Embryonic facial prominence (tissue), 1 donor: ENCODE measurements around the gene PRKCE.

Source experiments
- DNase-seq: peaks from one replicate; pipeline ENCODE4 v3.0.0-alpha.2; 2016; ENCODE audit errors: extremely low spot score

Gene PRKCE

DNA sequence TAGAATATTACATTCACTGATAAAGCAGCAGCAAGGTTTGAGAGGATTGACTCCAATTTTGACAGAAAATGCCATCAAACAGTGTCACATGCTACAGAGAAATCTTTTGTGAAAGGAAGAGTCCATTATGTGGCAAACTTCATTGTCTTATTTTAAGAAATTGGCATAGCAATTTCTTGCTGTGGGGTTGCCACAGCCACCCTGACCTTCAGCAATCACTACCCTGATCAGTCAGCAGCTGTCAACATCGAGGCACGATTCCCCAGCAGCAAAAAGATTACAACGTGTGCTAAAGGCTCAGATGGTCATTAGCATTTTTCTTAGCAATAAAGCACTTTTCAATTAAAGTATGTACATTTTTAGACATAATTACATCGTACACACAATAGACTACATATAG lies 74.7 kb downstream of the PRKCE start:
- no peak for DNase-seq

DNA sequence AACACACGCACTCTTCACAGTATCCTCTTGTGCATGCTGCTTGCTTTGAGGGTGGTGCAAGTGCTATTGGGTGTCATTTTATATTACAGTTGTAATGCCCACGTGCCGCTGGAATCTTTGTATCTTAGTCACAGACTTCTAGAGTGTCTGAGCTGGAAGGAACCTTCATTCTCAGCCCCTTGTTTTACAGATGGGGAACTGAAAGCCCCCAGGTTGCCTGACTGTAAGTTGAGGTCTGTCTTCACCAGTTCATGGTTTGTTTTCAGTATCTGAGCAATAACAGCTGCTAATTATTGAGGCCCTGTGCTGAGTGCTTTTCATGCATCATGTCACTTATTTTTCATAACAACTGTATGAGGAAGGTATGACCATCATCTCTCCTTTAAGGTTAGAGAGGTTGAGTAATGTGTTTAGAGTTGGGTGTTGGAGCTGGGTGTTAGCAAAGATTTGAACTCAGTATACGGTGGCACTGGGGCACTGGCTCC lies 77.0 kb downstream of the PRKCE start:
- DNase-seq = no peak

DNA sequence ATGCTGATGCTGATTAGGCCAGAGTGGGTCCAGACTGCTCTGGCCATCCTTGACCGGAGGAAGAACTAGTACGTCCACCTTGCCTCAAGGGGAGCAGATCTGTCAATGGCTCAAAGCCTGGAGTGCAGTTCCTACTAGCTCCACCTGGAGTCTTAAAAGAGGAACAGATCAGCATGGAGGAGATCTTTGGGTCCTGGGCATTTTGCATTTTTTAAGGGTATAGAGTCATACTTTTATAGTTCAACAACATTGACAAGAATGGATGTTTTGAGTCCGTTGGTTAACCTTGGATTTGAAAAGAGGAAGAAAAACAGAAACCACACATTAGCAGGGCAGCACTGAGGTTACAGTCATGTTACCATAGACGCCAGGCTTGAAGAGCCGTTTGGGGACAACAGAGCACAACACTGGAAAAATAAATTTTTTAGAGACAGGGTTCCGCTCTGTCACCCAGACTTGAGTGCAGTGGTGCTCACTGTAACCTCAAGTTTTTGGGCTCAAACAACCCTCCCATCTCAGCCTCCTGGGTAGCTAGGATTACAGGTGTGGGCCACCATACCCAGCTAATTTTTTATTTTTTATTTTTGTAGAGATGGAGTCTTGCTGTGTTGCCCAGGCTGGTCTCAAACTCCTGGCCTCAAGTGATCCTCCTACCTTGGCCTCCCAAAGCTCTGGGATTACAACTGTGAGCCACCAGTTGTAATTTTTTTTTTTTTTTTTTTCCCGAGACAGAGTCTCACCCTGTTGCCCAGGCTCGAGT lies 78.5 kb downstream of the PRKCE start:
- no peak for DNase-seq

DNA sequence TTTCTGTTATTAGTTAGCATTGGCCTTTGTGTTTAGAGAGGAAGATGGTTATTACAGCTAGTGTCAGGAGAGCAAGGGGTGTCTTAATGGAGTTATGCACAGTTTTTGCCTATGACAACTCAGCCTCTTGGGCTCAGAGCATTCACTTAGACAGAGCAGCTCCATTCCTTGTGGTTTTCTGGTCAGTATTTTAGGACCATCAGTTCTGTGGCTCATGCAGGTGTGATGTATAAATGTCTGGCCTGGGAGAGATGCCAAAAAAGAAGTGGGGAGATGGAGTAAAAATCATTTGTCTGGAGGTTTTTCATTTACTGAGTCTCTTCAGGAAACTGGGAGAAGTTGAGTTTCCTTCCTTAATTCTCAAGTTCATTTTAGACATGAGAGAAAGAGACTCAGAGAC lies 79.7 kb downstream of the PRKCE start:
- DNase-seq = no peak

DNA sequence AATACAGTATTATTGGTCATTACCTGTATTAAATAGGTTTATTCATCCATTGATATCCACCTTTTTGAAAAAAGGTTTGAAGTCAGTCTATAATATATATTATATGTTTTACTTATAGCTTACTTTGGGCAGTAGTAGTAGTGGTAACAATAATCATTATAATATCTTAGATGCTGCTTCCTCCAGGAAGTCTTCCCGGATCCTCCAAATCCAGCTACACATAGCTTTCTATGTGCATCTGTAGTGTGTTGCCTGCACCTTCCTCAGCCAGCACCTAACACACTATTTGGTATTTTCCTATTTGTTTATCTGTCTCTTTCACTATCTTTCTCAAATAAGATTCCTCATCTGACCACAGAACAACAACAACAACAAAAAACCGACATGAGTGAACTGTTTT lies 81.0 kb downstream of the PRKCE start:
- no peak for DNase-seq

DNA sequence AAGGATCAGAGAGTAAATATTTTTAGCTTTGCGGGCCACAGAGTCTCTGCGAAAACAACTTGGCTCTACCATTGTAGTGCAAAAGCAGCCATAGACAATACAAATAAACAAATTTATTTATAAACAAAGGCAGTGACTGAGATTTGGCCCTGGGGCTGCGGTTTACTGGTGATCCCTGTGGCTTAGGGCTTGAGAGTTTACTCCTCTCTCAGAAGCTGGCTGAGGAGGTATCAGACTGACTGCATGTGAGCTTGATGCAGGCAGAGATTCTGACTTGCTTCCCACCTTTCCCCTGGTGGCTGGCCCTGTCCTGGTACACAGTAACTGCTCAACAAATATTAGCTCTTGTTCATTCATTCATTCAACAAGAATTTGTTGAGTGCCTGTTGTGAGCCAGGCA lies 81.5 kb downstream of the PRKCE start:
- DNase-seq = no peak

DNA sequence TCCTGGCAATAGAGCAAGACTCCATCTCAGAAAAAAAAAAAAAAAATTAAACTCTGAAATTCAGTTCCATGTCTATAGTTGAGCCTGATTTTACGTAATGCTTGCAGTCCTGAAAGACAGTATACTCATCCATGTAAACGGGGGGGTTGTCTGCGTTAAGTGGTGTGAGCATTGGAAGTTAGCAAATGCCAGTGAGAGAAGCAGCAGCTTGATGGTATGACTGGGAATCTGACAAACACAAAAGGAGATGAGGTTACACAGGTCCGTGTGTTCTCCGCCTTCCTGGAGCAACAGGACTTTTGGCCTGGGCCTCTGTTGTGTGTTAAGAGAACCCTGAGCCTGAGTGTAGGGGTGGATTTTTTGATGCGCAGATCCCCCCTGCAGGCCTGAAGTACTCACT lies 82.9 kb downstream of the PRKCE start:
- no peak for DNase-seq

DNA sequence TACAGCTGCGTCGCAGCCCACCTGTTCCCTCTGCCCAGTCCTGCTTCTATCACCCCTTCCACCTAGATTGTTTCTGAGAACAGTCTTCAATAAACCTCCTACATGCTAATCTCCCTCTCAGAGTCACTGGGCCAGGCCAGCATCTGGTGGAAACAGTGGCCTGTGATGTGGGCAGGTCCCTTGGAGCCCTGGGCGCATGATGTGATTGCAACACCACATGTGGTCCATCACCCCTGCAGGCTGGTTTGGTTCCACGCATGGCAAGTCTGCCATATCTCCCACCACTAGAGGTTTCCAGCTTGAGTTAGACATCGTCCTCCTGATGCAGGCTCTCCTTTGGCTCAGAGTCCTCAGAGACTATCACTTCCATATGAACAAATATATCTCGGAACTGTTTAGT lies 83.5 kb downstream of the PRKCE start:
- no peak for DNase-seq

DNA sequence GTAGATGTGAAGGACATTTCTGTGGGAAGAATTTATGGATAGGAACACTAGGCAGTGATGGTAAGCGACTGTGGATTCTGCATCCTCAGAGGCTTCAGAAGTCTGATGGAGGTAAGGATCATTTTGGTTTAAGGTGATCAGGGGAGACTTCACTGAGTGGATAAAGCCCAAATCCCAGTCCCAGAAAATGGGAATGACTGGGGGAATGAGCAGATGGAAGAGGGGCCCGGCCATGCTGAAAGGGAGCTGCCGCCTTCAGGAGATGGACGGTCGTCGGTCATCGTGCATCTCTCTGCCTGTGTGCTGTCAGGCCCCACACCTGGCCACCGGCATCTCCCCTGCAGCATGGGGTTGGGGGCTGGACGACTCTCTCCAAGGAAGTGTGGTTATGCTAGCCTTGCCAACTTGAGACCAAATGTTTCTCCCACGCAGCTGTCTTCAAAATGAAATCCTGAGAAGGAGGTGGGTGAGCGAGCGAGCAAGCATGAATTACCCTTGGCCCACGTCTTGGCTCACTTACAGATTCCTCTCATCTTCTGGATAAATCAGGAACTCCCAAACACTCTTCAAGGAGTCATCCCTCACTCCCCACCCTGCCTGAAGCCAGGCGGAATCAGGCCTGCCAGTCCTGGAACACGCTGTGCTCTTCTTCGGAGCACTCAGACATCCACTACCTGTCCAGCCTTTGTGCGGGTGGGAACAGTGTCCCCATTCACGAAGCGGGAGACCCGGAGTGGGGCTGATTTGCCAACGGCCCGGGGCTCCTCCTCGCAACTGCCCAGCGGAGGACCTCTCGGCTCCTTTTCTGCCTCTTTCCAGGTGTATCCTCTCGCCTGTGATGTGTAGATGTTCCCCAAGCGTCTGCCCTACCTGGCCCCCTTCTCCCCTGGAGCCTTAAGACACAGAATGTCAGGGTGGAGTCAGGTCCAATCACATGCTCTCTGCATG lies 85.6 kb downstream of the PRKCE start:
- no peak for DNase-seq

DNA sequence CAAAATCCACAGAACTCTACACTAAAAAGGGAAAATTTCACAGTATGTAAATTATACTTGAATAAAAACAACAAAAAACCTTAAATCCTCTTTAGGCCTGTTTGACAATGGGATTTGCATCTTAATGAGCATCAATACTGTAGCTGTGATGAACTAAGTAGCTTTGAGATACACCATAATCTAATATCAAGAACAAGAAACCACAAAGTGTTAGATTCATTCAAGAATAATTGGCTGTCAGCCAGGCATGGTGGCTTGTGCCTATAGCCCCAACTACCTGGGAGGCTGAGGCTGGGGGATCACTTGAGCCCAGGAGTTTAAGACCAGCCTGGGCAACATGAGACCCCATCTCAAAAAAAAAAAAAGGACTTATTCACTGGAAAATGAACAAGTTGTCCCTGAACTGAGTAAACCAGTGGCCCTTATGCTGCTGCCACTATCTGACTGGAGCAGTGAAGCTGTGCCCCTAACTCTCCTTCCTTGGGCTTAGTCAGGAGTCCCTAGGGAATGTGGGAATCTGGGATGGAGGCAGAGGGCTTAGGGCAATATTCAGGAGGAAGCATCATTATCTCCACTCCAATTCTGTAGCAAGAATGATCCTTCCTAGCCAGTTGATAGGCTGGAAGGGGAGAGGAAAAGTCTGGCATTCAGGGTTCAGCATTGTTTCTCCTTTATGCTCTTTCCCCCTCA lies 88.5 kb downstream of the PRKCE start:
- no peak for DNase-seq

DNA sequence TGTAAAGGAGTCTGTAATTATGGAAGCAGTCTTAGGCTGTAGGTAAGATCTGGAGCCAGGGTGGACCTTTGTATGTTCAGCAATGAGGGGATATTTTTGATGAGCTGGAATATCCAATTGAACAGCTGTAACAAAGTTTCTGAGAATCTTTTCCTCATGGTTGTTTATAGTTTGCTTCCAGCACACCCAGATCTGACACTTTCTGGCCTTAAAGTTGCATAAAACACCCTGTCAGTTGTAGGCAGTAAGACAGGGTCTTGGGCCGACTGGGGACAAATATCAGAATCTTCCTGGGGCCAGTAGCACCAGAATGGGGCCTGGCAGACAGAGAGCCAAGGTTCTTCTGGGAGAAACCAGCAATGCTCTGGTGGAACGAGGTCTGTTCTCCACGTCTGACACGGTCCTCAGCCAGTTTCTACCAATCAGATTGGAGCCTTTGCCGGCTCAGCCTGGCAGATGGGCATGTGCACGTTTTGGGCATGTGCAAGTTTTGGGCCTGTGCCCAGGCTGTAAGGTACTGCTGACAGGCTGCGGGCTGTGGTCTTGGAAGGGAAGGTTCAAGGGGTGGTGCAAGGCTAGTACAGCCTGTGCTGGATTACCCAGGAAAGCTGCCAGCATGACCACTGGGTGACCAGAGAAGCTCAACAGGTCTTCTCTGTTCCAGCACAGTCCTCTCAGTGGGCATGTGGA lies 89.8 kb downstream of the PRKCE start:
- no peak for DNase-seq

DNA sequence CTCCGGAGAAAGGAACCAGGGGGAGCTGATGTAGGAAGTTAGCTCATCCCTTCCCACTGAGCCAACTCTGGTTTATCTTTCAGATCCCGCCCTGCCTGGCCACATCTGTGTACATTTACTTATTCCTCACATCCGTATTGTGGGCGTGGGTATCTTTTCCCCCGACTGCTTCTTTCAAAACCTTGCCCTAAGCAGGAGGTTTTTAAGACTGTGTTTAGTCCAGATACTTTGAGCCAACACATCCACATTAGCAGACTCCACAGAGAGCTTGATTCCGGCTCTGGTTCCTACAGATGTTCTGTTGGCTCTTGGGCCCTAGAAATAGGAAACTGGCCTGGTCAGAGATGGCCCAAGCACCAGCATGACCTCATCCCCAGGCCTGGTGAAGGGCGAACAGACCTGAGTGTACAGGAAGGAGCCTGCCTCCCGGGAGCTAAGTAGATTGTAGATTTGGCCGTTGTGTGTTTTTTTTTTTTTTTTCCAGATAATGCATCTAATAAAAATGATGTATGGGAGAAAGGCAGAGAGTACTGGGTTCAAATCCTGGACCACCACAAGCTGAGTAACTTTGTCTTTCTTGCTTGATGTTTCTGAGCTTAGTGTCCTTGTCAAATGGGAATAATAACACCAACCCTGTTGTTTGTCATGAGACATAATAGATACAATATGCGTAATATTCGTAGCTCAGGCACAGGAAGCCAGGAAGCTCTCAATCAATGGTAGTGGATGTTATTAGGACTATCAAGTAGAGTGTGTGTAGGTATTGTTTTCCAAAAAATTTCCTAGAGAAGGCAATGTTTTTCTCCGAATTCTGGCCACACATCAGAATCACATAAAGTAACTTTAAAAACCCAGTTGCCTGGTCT lies 92.3 kb downstream of the PRKCE start:
- no peak for DNase-seq

DNA sequence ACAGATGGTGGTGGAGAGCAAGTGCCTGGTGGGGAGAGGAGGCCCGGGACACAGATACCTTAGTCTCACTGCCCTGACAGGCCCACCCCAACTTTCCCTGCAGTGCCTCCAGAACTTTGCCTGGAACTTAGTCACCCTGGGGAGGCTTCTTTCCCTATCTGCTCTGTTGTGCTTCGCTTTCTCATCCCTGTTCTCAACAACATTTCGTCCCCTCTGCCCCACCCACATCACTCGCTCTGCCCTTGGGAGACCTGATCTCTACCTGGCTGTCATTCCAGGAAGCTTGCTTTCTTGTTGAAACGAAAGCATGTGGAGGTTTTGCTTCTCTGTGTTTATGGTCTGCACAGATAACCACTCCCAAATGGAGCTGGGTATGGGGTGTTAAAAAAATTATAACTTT lies 93.8 kb downstream of the PRKCE start:
- DNase-seq = no peak

DNA sequence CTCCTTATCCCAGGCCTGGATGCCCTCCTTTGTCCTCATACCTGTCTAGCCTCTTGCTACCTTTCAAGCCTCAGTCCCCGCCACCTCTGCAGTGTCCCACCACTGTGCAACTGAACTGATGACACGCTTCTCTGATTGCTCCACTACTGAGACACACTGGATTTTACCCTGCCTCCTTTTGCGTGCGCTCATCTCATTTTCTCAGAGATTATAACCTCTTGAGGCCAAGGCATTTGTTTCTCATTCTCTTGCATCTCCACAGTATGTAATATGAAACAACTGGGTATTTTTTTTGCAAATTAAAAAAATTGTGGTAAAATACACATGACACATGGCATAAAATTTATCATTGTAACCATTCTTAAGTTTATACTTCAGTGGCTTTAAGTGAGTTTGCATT lies 95.4 kb downstream of the PRKCE start:
- no peak for DNase-seq

DNA sequence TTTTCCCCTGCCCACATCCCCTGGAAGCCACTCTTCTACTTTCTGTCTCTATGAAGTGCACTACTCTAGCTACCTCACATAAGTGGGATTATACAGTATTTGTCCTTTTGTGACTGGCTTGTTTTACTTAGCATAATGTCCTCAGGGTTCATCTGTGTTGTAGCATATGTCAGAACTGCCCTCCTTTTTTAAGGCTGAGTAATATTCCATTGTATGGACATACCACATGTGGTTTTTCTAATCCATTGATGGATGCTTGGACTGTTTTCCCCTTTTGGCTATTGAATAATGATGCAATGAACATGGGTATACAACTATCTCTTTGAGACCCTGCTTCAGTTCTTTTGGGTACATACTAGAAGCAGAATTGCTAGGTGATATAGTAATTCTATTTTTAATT lies 95.9 kb downstream of the PRKCE start:
- DNase-seq = no peak

DNA sequence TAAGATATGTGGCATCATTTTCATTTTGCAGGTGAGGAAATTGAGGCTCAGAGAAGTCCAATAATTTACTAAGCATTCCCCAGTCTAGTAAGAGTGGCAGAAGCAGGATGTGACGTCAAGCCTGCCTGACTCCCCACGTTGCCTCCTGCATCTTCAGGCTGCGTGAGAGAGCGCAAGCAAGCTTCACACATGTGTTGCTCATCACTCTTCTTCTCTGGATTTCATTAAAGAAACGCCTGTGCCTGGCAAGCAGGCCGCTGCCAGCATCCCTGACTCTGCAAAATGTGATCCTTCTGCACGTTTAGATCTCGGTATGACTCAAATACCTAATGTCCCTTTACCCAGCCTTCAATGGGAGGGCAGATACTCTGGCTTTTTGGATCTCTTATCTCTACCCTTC lies 96.8 kb downstream of the PRKCE start:
- DNase-seq = peak; percentile 75

DNA sequence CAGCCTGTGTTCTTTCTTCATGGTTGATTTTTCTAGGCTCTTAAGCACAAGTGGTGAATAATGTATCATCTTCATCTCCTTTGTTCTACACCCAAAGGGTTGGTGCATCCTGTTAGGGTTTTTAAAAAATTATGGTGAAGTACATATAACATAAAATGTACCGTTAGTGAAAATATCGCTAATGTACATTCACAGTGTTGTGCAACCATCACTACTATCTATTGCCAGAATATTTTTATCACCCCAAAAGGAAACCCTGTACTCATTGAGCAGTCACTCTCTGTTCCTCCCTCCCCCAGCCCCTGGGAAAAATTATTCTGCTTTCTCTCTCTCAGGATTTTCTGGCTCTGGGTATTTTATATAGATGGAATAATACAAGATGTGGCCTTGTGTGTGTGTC lies 98.5 kb downstream of the PRKCE start:
- DNase-seq = no peak

DNA sequence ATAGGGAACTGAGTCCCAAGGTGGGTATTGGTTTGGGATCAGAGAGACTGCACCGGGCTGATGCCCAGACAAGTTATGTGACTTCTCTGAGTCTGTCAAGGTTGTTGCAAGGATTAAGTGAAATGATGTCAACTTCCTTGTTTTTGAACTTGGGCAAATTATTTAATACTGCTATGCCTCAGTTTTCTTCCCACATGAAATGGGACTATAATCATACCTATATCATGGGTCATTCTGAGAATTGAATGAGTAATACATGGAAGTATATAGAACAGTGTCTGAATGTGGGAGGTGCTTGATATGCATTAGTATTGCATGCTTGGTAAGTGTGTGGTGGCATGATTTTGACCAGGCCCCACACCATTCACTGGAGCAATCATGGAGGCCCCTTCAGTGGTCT lies 99.0 kb downstream of the PRKCE start:
- DNase-seq = no peak

DNA sequence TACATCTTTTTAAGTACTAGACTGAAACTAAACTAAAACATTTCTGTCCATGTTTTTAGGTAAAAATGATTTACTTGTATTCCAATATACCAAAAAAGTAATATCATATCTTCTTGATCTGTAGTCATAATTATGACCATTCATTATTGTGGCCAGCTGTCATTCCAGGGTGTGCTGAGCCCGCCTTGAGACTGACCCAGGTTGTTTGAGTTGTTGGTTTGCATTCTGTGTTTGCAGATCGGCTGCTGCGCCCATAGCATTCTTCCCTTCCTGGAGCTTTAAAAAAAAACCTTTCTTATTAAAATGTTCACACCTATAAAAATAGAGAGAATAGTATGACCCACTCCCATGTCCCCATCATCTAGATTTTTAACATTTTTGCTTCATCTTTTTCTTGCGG lies 101.9 kb downstream of the PRKCE start:
- no peak for DNase-seq

DNA sequence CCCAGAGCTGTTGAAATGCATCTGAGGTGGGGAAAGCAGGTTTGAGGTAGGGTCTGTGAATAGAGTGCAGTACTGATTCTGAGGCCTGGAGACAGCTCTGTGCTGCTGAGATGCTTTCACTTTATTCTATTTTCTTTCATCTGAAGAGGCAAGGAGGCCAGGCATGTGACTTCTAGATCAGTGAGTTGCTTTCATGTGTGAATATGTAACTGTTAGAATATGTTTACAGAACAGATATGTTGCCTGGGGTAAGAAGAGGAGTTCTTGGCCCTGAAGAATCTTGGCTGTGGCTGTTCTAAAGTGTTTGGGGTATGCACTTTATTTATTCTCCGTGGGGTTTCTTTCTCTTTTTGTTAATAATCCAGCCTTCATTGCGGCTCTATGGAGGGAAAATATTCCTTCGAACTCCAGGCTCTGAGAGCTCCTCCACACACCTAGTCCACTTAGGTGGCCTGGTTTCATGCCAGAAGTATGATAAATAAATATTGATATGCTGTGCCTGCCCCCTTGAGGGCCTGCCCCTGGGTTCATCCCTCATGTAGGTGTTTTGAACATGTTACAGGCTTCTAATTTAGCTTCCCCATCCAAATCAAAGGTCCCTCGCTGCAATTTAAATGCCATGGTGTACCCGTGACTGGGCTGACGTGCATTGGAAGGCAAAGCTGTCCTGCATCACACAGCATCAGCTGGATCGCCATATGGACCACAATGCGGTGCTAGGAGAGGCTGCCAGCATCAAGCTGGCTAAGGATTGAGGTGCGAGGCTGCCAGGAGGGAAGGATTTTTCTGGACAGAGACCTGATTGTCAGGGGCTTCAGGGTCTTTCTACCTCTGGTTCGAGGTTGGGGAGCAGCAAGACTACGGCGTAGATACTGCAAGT lies 102.9 kb downstream of the PRKCE start:
- no peak for DNase-seq
